Suprapubic skin (tissue), 4 donors: Measurements from ENCODE around the gene TSHZ2. TPM values are rescaled to one million over a fixed set of nuclear protein-coding genes. Genes with fewer than 3 reads are reported as not detected.

Experiments
- DNase-seq, 2 donors: peaks; one replicate each; pipeline ENCODE4 v3.0.0-alpha.2; 2019; ENCODE audit warnings: low spot score in 2 of 2
- H3K27ac ChIP-seq: fragments of 200-600 bp; sonication (generic); one replicate; pipeline ENCODE4 v1.5.1; 2019
- H3K27me3 ChIP-seq: fragments of 200-600 bp; sonication (generic); one replicate; pipeline ENCODE4 v1.5.1; 2019
- H3K36me3 ChIP-seq: fragments of 200-600 bp; sonication (generic); one replicate; pipeline ENCODE4 v1.5.1; 2019
- H3K4me1 ChIP-seq: fragments of 200-600 bp; sonication (generic); one replicate; pipeline ENCODE4 v1.5.1; 2019
- H3K4me3 ChIP-seq: fragments of 200-600 bp; sonication (generic); one replicate; pipeline ENCODE4 v1.5.1; 2019; ENCODE audit warnings: mild to moderate bottlenecking
- H3K9me3 ChIP-seq: fragments of 200-600 bp; sonication (generic); one replicate; pipeline ENCODE4 v1.5.1; 2019
- CTCF ChIP-seq, 2 donors: fragments of 200-600 bp in 1 of 2; fragments of 450-650 bp in 1 of 2; sonication (generic) in 1 of 2; IDR thresholded peaks; one replicate each; pipeline ENCODE4 v1.5.1; 2016 to 2019; ENCODE audit warnings: antibody characterized with exemption in 2 of 2, mild to moderate bottlenecking in 1 of 2, moderate library complexity in 1 of 2
- EP300 ChIP-seq: sonication (generic); formaldehyde crosslinking; IDR thresholded peaks from one replicate; pipeline ENCODE4 v1.6.1; 2017; ENCODE audit warnings: antibody characterized with exemption
- POLR2A ChIP-seq, 2 donors: fragments of 450-650 bp; IDR thresholded peaks; one replicate each; pipeline ENCODE4 v1.6.1; 2017; ENCODE audit warnings: antibody characterized with exemption in 2 of 2, mild to moderate bottlenecking in 2 of 2, moderate library complexity in 2 of 2
- POLR2AphosphoS5 ChIP-seq, 3 donors: sonication (generic); formaldehyde crosslinking; IDR thresholded peaks; one replicate each; pipeline ENCODE4 v1.6.1; 2017; ENCODE audit warnings: antibody characterized with exemption in 3 of 3
- WGBS: methylation state at CpG from one replicate; pipeline ENCODE4 v1.1.5; 2018; 5-methylcytosine and 5-hydroxymethylcytosine counted together
- total RNA-seq, 4 donors: library from RNA; depleted of rRNA; stranded (reverse); fragments of >200 nt; gene quantifications; one replicate each; pipeline ENCODE4 v1.1.0, GENCODE V29; 2016

The TSHZ2 gene
- total RNA-seq, 4 donors from 2014 or later, result 10.2 to 24.7 (median 19.2) TPM

GRCh38 chr20:53003420-53004154 lies 31.4 kb downstream of the TSHZ2 start:
- H3K27ac ChIP-seq, result no peak overlapping the region
- H3K36me3 ChIP-seq, result no peaks in the 10 kb centered on the region
- H3K4me3 ChIP-seq, result no peak overlapping the region
- no peak for TF ChIP-seq EP300
- TF ChIP-seq POLR2AphosphoS5 (IDR thresholded peaks at IDR 0.05), result no peak
- TF ChIP-seq CTCF (IDR thresholded peaks at IDR 0.05), result no peak
- no peak for TF ChIP-seq POLR2A (IDR thresholded peaks at IDR 0.05)
- DNase-seq, result no peak
- no peaks in the 10 kb centered on the region for H3K27me3 ChIP-seq
- 73% methylated on average over 10 of the region's 10 CpGs for WGBS
- H3K9me3 ChIP-seq, result no peaks in the 10 kb centered on the region
- peaks cover 7% of the 10 kb centered on the region for H3K4me1 ChIP-seq

GRCh38 chr20:53004267-53004813 lies 32.2 kb downstream of the TSHZ2 start:
- WGBS, result 84% methylated on average over 9 of the region's 9 CpGs
- no peaks in the 10 kb centered on the region for H3K36me3 ChIP-seq
- no peak for DNase-seq
- H3K27ac ChIP-seq, result no peak overlapping the region
- peaks cover 7% of the 10 kb centered on the region for H3K4me1 ChIP-seq
- TF ChIP-seq POLR2AphosphoS5 (IDR thresholded peaks at IDR 0.05), result no peak
- no peak for TF ChIP-seq POLR2A (IDR thresholded peaks at IDR 0.05)
- no peak for TF ChIP-seq EP300
- TF ChIP-seq CTCF (IDR thresholded peaks at IDR 0.05), result no peak
- H3K27me3 ChIP-seq, result no peaks in the 10 kb centered on the region
- no peak overlapping the region for H3K4me3 ChIP-seq
- H3K9me3 ChIP-seq, result no peaks in the 10 kb centered on the region

- DNase-seq, result no peak
- TF ChIP-seq POLR2AphosphoS5 (IDR thresholded peaks at IDR 0.05), result no peak
- TF ChIP-seq EP300, result no peak
- no peak for TF ChIP-seq POLR2A (IDR thresholded peaks at IDR 0.05)
- no peak for TF ChIP-seq CTCF (IDR thresholded peaks at IDR 0.05)
- WGBS, result 72% methylated on average over 5 of the region's 5 CpGs
- Histone ChIP-seq H3K4me1 (no peaks in the 10 kb centered on the region), H3K36me3 (no peaks in the 10 kb centered on the region), H3K27me3 (no peaks in the 10 kb centered on the region), H3K27ac (no peak overlapping the region), H3K9me3 (no peaks in the 10 kb centered on the region), H3K4me3 (no peak overlapping the region)
Observed at GRCh38 chr20:53009979-53010735, 38.0 kb downstream of the TSHZ2 start.

- Histone ChIP-seq H3K36me3 (no peaks in the 10 kb centered on the region), H3K27ac (no peak overlapping the region), H3K4me3 (no peak overlapping the region), H3K27me3 (no peaks in the 10 kb centered on the region), H3K9me3 (no peaks in the 10 kb centered on the region), H3K4me1 (no peaks in the 10 kb centered on the region)
- 96% methylated on average over 2 of the region's 2 CpGs for WGBS
- TF ChIP-seq POLR2A (IDR thresholded peaks at IDR 0.05) (no peak), POLR2AphosphoS5 (IDR thresholded peaks at IDR 0.05) (no peak), CTCF (IDR thresholded peaks at IDR 0.05) (no peak), EP300 (no peak)
- DNase-seq, result no peak
Observed at GRCh38 chr20:53011640-53012039, 39.5 kb downstream of the TSHZ2 start.

GRCh38 chr20:53013183-53013582 lies 41.0 kb downstream of the TSHZ2 start:
- TF ChIP-seq EP300, result no peak
- TF ChIP-seq CTCF (IDR thresholded peaks at IDR 0.05), result no peak
- no peak for TF ChIP-seq POLR2A (IDR thresholded peaks at IDR 0.05)
- TF ChIP-seq POLR2AphosphoS5 (IDR thresholded peaks at IDR 0.05), result no peak
- H3K36me3 ChIP-seq, result no peaks in the 10 kb centered on the region
- H3K4me1 ChIP-seq, result no peaks in the 10 kb centered on the region
- H3K4me3 ChIP-seq, result no peak overlapping the region
- H3K9me3 ChIP-seq, result no peaks in the 10 kb centered on the region
- WGBS, result 94% methylated on average over 2 of the region's 2 CpGs
- DNase-seq, result no peak
- no peaks in the 10 kb centered on the region for H3K27me3 ChIP-seq
- no peak overlapping the region for H3K27ac ChIP-seq
